GM12872 (cell line): ENCODE measurements around the gene POLDIP2.

Experiments used
- TF ChIP-seq, protein P1 (sequence below): IDR thresholded peaks from 3 replicates; pipeline ENCODE4 v1.5.1; 2011; ENCODE audit warnings: low read depth, mild to moderate bottlenecking, low read length, moderate library complexity; ENCODE audit not compliant: insufficient read depth

The POLDIP2 gene

DNA sequence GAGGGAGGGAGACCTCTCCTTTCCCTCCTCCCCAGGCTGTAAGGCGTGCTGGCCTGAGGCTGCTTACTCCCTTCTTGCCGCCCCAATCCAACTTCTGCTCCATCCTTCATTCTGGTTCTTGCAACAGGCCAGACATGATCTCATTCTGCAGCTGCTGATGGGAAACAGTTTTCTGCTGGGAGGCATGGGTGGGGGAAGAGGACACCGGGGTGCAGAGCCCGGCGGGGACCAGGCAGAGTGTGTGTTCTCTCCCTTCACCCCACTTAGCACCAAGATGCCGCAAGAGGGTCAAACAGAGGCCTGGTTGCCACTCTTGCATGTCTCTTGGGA, 15.6 kb upstream of the POLDIP2 start:
- TF ChIP-seq, protein P1, sequence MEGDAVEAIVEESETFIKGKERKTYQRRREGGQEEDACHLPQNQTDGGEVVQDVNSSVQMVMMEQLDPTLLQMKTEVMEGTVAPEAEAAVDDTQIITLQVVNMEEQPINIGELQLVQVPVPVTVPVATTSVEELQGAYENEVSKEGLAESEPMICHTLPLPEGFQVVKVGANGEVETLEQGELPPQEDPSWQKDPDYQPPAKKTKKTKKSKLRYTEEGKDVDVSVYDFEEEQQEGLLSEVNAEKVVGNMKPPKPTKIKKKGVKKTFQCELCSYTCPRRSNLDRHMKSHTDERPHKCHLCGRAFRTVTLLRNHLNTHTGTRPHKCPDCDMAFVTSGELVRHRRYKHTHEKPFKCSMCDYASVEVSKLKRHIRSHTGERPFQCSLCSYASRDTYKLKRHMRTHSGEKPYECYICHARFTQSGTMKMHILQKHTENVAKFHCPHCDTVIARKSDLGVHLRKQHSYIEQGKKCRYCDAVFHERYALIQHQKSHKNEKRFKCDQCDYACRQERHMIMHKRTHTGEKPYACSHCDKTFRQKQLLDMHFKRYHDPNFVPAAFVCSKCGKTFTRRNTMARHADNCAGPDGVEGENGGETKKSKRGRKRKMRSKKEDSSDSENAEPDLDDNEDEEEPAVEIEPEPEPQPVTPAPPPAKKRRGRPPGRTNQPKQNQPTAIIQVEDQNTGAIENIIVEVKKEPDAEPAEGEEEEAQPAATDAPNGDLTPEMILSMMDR = no peak

DNA sequence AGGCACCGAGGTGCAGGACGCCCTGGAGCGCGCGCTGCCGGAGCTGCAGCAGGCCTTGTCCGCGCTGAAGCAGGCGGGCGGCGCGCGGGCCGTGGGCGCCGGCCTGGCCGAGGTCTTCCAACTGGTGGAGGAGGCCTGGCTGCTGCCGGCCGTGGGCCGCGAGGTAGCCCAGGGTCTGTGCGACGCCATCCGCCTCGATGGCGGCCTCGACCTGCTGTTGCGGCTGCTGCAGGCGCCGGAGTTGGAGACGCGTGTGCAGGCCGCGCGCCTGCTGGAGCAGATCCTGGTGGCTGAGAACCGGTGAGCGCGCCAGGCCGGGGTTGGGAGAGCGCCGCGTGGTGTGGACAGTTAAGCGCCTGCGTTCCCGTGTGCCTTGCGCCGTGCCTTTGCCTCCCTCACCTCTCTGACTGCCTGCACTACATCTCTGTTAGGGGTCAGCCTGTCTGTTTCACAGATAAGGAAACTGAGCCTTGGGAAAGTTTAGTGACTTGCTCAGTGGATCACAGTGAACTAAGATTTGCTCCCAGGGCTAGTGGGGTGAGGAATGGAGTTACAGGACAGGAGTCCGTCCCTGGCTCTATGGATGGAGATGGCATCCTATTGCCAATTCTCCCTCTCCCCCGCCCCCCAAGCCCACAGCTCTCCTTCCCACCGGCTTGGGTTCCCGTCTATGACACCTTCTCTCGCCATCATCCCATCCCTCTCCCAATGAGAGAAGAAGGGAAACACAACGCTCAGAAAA, 15.0 kb upstream of the POLDIP2 start:
- TF ChIP-seq, protein P1 = no peak

DNA sequence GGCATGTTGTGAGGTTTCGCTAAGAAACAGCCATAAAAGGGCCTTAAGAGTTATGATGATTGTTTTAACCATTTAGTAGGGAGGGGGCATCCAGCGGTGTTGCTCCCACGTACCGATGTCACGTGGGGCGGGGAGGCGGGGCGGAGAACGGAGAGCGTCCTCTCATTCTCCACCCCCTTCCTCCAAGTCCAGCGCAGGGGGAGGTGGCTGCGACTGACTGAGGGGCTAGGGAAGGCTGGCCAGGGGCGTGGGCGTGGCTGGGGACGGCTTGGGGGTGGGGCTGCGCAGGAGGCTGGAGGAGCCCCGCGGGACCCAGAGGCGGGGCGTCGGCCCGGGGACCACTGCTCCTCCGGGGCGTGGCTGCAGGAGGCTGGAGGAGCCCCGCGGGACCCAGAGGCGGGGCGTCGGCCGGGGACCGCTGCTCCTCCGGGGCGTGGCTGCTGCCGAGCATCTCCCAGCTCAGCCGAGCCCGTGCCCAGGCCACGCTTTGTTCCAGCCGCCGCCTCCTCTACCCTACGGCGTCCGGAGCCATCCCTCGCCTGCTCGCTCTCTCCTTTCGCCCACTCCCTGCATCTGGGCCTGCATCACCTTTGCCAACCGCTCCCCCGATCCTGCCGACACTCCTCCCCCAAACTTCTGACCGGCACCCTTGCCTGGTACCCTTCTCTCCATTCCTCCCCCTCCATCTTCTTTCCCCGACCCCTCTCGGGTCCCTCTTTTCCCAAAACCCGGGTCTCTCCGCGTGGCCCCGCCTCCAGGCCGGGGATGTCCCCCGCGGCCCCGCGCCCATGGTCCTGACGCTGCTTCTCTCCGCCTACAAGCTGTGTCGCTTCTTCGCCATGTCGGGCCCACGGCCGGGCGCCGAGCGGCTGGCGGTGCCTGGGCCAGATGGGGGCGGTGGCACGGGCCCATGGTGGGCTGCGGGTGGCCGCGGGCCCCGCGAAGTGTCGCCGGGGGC, 14.2 kb upstream of the POLDIP2 start, which contains the start of gene SARM1:
SARM1 (plus strand) TSS at position 450 of the 958 bp plus-strand sequence; CDS start at position 789, 339 bp downstream.
- TF ChIP-seq, protein P1 = no peak

DNA sequence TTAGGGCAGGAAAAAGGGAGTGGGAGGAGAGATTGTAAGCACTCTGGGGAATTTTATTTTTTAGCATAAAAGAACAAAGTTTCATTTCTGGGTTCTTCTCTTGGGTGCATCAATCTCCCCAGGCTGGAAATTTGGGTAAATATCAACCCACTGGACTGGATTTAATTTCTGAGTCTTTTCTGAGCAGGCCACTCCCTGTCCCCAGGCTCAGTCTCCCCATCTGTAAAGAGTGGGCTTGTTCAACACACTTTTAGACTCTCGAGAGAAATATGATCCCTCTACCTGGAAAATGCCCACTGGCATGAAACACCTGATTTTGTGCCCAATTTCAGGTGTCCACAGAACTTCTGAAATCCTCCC, 13.4 kb upstream of the POLDIP2 start:
- TF ChIP-seq, protein P1 = no peak

DNA sequence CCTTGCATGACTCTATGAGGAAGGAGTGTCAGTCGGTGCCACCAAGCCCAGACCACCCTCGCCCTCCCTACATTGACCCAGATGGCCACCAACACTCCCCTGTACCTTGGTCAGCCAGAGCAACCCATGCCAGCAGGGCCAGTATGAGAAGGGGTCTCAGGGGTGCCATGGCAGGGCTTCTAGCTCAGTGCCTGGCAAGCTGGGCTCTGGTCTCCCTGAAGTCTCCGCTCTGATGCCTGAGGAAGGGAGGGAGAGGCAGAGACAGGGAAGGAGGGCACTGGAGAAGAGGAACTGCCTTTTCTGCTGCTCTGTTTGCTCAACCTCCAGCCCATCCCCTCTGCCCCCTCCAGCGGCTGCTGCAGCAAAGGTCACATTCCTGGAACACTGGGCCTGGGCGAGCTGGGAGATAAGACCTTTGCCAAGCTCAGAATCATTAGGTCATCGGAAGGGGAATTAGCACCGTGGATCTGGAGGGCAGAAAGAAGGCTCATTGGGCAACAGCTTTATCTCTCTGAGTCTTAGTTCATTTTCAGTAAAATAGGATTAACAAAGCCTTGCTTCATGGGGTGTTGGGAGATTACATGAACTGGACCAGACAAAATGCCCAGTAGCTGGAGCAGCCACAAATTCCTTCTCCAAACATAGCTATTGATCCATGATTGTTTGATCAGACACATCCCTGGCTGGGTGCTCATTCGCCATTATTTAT, 12.9 kb upstream of the POLDIP2 start, which contains the start of gene VTN:
VTN (minus strand) TSS at position 273 of the 709 bp plus-strand sequence; CDS start at position 169, 104 bp downstream.
- TF ChIP-seq, protein P1 = no peak

DNA sequence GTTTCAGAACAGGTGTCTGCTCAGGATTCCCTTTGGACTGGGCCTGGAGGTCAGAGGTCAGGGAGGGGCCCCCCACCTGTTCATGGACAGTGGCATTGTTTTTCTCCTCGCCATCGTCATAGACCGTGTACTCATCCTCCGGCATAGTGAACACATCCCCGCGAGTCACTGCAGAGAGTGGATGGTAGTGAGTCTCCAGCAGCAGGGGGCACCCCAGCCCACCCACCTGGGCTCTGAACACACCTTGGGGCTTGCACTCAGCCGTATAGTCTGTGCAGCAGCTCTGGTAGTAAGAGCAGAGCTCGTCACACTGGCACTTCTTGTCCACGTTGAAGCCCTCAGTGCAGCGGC, 12.3 kb upstream of the POLDIP2 start:
- TF ChIP-seq, protein P1 = no peak
